Measurements from ENCODE around the gene CCDC85A. TPM values are rescaled to one million over a fixed set of nuclear protein-coding genes. Genes with fewer than 3 reads are reported as not detected.

Gene CCDC85A
- total RNA-seq, 1 experiment from 2014 or later = 0.10 TPM

DNA sequence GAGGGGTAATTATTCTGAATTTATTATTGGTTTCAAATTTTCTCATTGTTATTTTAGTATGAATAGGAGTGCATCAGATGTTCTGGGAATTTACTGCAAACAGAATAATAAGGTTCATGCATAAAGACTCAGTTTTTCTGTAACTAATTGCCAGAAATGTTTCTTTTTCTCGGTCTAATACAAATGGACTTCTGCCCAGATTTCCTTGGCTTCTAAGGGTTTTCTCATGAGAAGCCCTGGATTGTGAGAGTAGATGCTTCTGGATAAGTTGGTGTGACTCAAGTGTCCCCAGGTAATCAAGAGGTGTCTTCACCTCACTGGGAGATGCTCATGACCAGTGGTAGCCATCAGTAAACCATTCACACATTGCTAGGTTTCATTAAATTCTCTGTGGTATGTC is 78.5 kb downstream of the CCDC85A start:
- TF ChIP-seq, protein P1, sequence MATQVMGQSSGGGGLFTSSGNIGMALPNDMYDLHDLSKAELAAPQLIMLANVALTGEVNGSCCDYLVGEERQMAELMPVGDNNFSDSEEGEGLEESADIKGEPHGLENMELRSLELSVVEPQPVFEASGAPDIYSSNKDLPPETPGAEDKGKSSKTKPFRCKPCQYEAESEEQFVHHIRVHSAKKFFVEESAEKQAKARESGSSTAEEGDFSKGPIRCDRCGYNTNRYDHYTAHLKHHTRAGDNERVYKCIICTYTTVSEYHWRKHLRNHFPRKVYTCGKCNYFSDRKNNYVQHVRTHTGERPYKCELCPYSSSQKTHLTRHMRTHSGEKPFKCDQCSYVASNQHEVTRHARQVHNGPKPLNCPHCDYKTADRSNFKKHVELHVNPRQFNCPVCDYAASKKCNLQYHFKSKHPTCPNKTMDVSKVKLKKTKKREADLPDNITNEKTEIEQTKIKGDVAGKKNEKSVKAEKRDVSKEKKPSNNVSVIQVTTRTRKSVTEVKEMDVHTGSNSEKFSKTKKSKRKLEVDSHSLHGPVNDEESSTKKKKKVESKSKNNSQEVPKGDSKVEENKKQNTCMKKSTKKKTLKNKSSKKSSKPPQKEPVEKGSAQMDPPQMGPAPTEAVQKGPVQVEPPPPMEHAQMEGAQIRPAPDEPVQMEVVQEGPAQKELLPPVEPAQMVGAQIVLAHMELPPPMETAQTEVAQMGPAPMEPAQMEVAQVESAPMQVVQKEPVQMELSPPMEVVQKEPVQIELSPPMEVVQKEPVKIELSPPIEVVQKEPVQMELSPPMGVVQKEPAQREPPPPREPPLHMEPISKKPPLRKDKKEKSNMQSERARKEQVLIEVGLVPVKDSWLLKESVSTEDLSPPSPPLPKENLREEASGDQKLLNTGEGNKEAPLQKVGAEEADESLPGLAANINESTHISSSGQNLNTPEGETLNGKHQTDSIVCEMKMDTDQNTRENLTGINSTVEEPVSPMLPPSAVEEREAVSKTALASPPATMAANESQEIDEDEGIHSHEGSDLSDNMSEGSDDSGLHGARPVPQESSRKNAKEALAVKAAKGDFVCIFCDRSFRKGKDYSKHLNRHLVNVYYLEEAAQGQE (IDR thresholded peaks at IDR 0.05; ENCODE audit: low read depth) = no peak
- TF ChIP-seq ZFX (IDR thresholded peaks at IDR 0.05) = no peak
- TF ChIP-seq EZH2phosphoT487 (IDR thresholded peaks at IDR 0.05; ENCODE audit: borderline replicate concordance) = no peak
- TF ChIP-seq SIN3A (IDR thresholded peaks at IDR 0.05; ENCODE audit: low read depth) = no peak
- TF ChIP-seq, protein P2, sequence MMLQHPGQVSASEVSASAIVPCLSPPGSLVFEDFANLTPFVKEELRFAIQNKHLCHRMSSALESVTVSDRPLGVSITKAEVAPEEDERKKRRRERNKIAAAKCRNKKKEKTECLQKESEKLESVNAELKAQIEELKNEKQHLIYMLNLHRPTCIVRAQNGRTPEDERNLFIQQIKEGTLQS (IDR thresholded peaks at IDR 0.05) = no peak
- TF ChIP-seq, protein P3, sequence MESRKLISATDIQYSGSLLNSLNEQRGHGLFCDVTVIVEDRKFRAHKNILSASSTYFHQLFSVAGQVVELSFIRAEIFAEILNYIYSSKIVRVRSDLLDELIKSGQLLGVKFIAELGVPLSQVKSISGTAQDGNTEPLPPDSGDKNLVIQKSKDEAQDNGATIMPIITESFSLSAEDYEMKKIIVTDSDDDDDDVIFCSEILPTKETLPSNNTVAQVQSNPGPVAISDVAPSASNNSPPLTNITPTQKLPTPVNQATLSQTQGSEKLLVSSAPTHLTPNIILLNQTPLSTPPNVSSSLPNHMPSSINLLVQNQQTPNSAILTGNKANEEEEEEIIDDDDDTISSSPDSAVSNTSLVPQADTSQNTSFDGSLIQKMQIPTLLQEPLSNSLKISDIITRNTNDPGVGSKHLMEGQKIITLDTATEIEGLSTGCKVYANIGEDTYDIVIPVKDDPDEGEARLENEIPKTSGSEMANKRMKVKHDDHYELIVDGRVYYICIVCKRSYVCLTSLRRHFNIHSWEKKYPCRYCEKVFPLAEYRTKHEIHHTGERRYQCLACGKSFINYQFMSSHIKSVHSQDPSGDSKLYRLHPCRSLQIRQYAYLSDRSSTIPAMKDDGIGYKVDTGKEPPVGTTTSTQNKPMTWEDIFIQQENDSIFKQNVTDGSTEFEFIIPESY (IDR thresholded peaks at IDR 0.05; ENCODE audit: extremely low read depth, insufficient replicate concordance, low read length) = no peak
- no peak for TF ChIP-seq YY1 (IDR thresholded peaks at IDR 0.05; ENCODE audit: extremely low read depth, insufficient replicate concordance, low read depth, low read length)
- no peak for TF ChIP-seq RAD21 (IDR thresholded peaks at IDR 0.05; ENCODE audit: low read depth)
- no peak for TF ChIP-seq FOSL1 (IDR thresholded peaks at IDR 0.05; ENCODE audit: low read depth)
- TF ChIP-seq JUND (IDR thresholded peaks at IDR 0.05) = no peak
- TF ChIP-seq ZNF274 (IDR thresholded peaks at IDR 0.05; ENCODE audit: low read depth, low read length) = no peak
- TF ChIP-seq POLR2AphosphoS5 (IDR thresholded peaks at IDR 0.05; ENCODE audit: low read depth, low read length) = no peak
- no peak for TF ChIP-seq CEBPB (IDR thresholded peaks at IDR 0.05; ENCODE audit: low read depth)
- TF ChIP-seq TCF7L2 (IDR thresholded peaks at IDR 0.05; ENCODE audit: borderline replicate concordance, extremely low read depth, insufficient read depth, insufficient read length) = no peak
- no peak for TF ChIP-seq EGR1 (IDR thresholded peaks at IDR 0.05; ENCODE audit: low read depth)
- TF ChIP-seq, protein P4, sequence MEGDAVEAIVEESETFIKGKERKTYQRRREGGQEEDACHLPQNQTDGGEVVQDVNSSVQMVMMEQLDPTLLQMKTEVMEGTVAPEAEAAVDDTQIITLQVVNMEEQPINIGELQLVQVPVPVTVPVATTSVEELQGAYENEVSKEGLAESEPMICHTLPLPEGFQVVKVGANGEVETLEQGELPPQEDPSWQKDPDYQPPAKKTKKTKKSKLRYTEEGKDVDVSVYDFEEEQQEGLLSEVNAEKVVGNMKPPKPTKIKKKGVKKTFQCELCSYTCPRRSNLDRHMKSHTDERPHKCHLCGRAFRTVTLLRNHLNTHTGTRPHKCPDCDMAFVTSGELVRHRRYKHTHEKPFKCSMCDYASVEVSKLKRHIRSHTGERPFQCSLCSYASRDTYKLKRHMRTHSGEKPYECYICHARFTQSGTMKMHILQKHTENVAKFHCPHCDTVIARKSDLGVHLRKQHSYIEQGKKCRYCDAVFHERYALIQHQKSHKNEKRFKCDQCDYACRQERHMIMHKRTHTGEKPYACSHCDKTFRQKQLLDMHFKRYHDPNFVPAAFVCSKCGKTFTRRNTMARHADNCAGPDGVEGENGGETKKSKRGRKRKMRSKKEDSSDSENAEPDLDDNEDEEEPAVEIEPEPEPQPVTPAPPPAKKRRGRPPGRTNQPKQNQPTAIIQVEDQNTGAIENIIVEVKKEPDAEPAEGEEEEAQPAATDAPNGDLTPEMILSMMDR (IDR thresholded peaks at IDR 0.05 in 2 of 3, conservative IDR thresholded peaks at IDR 0.05 in 1 of 3; ENCODE audit: borderline replicate concordance in 1 of 3, insufficient read depth in 1 of 3, low read depth in 2 of 3, low read length in 2 of 3) = no peak
- Histone ChIP-seq H3K27me3 (ENCODE audit: insufficient read depth, low read length) (no peaks in the 10 kb centered on the region), H4K20me1 (ENCODE audit: insufficient read depth) (no peaks in the 10 kb centered on the region), H3K9ac (ENCODE audit: low read length) (no peak overlapping the region), H3K4me3 (replicated peaks in 1 of 2; ENCODE audit: low read depth in 1 of 2, low read length in 2 of 2) (no peak overlapping the region), H3K4me2 (ENCODE audit: low read length) (no peak overlapping the region), H2AFZ (ENCODE audit: low read depth, low read length, poor library complexity, severe bottlenecking) (no peak overlapping the region), H3K9me3 (ENCODE audit: control insufficient read depth in 1 of 2, insufficient read depth in 1 of 2, low read depth in 1 of 2, low read length in 2 of 2) (no peaks in the 10 kb centered on the region), H3K4me1 (ENCODE audit: control insufficient read depth in 1 of 2, insufficient read depth in 2 of 2, low read length in 2 of 2) (no peaks in the 10 kb centered on the region), H3K9me2 (ENCODE audit: insufficient read depth) (no peaks in the 10 kb centered on the region; the same call in 1 of the 2 replicates), H3K36me3 (ENCODE audit: control insufficient read depth in 1 of 2, insufficient read depth in 2 of 2, low read length in 2 of 2) (no peaks in the 10 kb centered on the region), H3K79me2 (ENCODE audit: insufficient read depth, low read length) (no peaks in the 10 kb centered on the region), H3K27ac (ENCODE audit: low read depth, low read length) (no peak overlapping the region)
- DNase-seq (ENCODE audit: low read depth, low spot score) (no peak), ATAC-seq (no peak)
- POLR2A ChIA-PET = no interaction called here
- CTCF ChIA-PET = no interaction called here
- RAD21 ChIA-PET (ENCODE audit: low non-redundant PET in 1 of 2, low total read pairs in 2 of 2, uncharacterized antibody in 2 of 2, unreplicated experiment in 2 of 2) = no interaction called here
- intact Hi-C loops (cut with micrococcal nuclease) = no loop called here
- BruUV-seq (replicated peaks) = no TSS peak

Measured in HCT116 (cell line).